ENCODE measurements around the gene CCDC59.
"Not testable (repeated sequence)": the region's sequence is repeated elsewhere in the genome, so short reads cannot be mapped to it uniquely, and the experiment has no call there.

CCDC59 gene

GRCh38 chr12:82361461-82361915 is 3.3 kb upstream of the CCDC59 start:
- H3K4me1 ChIP-seq (ENCODE audit: control insufficient read depth in 2 of 2, insufficient read depth in 2 of 2, low read length in 2 of 2) = peaks cover 9 to 18% of the 10 kb centered on the region in 2 donors

DNA sequence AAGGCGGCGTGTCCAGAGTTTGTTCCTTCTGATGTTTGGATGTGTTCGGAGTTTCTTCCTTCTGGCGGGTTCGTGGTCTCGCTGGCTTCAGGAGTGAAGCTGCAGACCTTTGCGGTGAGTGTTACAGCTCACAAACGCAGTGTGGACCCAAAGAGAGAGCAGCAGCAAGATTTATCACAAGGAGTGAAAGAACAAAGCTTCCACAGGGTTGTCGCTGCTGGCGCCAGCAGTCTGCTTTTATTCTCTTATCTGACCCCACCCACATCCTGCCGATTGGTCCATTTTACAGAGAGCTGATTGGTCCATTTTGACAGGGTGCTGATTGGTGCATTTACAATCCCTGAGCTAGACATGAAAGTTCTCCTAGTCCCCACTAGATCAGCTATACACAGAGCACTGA is 2.6 kb upstream of the CCDC59 start:
- H3K4me1 ChIP-seq (ENCODE audit: control insufficient read depth in 2 of 2, insufficient read depth in 2 of 2, low read length in 2 of 2) = peaks cover 15 to 18% of the 10 kb centered on the region in 2 donors
- not testable (repeated sequence) for H3K27ac ChIP-seq (ENCODE audit: low read depth in 2 of 2, low read length in 2 of 2); H3K27me3 ChIP-seq (ENCODE audit: control insufficient read depth in 2 of 2, insufficient read depth in 2 of 2, low read length in 2 of 2); H3K9ac ChIP-seq (ENCODE audit: low read depth in 1 of 2, low read length in 2 of 2); H3K9me3 ChIP-seq (ENCODE audit: control insufficient read depth in 2 of 2, low read length in 2 of 2); H3K36me3 ChIP-seq (ENCODE audit: control insufficient read depth in 2 of 2, insufficient read depth in 2 of 2, low read length in 2 of 2); H3K4me3 ChIP-seq (ENCODE audit: low read length in 2 of 2)

More at GRCh38 chr12:82361461-82361915, 3.3 kb upstream of the CCDC59 start:
- H3K9ac ChIP-seq (ENCODE audit: low read depth in 1 of 2, low read length in 2 of 2) = no peak overlapping the region
- H3K27me3 ChIP-seq (ENCODE audit: control insufficient read depth in 2 of 2, insufficient read depth in 2 of 2, low read length in 2 of 2) = no peaks in the 10 kb centered on the region
- H3K36me3 ChIP-seq (ENCODE audit: control insufficient read depth in 2 of 2, insufficient read depth in 2 of 2, low read length in 2 of 2) = peaks cover 0 to 3% of the 10 kb centered on the region in 2 donors
- H3K9me3 ChIP-seq (ENCODE audit: control insufficient read depth in 2 of 2, low read length in 2 of 2) = no peaks in the 10 kb centered on the region
- H3K27ac ChIP-seq (ENCODE audit: low read depth in 2 of 2, low read length in 2 of 2) = no peak overlapping the region
- H3K4me3 ChIP-seq (ENCODE audit: low read length in 2 of 2) = no peak overlapping the region

GRCh38 chr12:82359115-82359478 is 910 bp upstream of the CCDC59 start:
- no peaks in the 10 kb centered on the region for H3K27me3 ChIP-seq (ENCODE audit: control insufficient read depth in 2 of 2, insufficient read depth in 2 of 2, low read length in 2 of 2)
- no peaks in the 10 kb centered on the region for H3K9me3 ChIP-seq (ENCODE audit: control insufficient read depth in 2 of 2, low read length in 2 of 2)
- peak overlapping the region; percentile 100 for H3K4me3 ChIP-seq (ENCODE audit: low read length in 2 of 2)
- peaks cover 15 to 18% of the 10 kb centered on the region in 2 donors for H3K4me1 ChIP-seq (ENCODE audit: control insufficient read depth in 2 of 2, insufficient read depth in 2 of 2, low read length in 2 of 2)
- H3K9ac ChIP-seq (ENCODE audit: low read depth in 1 of 2, low read length in 2 of 2) = peak overlapping the region; percentile 64 to 98
- peaks cover 9 to 22% of the 10 kb centered on the region in 2 donors for H3K36me3 ChIP-seq (ENCODE audit: control insufficient read depth in 2 of 2, insufficient read depth in 2 of 2, low read length in 2 of 2)
- H3K27ac ChIP-seq (ENCODE audit: low read depth in 2 of 2, low read length in 2 of 2) = peak overlapping the region; percentile 99 to 100

- Histone ChIP-seq H3K27me3 (ENCODE audit: control insufficient read depth in 2 of 2, insufficient read depth in 2 of 2, low read length in 2 of 2) (no peaks in the 10 kb centered on the region), H3K4me3 (ENCODE audit: low read length in 2 of 2) (peak overlapping the region; percentile 100), H3K9me3 (ENCODE audit: control insufficient read depth in 2 of 2, low read length in 2 of 2) (no peaks in the 10 kb centered on the region), H3K36me3 (ENCODE audit: control insufficient read depth in 2 of 2, insufficient read depth in 2 of 2, low read length in 2 of 2) (peaks cover 19 to 34% of the 10 kb centered on the region in 2 donors), H3K4me1 (ENCODE audit: control insufficient read depth in 2 of 2, insufficient read depth in 2 of 2, low read length in 2 of 2) (peaks cover 15 to 18% of the 10 kb centered on the region in 2 donors), H3K27ac (ENCODE audit: low read depth in 2 of 2, low read length in 2 of 2) (peak overlapping the region; percentile 99 to 100), H3K9ac (ENCODE audit: low read depth in 1 of 2, low read length in 2 of 2) (peak overlapping the region; percentile 98 to 99)
These were observed 365 bp downstream of the CCDC59 start for GRCh38 chr12:82357845-82358199.

DNA sequence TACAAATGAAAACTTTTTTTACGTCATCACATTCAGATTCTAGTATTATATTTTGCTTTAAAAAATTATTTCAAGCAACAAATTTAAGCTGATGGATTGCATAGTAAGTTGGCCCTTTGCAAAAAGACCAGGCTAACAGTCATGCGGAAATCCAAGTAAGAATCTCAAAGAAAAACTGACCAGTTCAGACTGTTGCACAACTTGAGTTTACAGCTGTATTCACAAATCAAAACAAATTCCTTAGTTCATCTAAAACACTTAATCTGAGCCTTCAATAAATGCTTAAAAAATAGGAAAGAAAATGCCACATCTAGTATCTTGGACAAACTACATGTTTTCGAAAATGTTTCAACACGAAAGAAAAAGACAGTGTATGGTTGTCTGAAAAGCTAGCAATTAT is 847 bp downstream of the CCDC59 start:
- Histone ChIP-seq H3K9me3 (ENCODE audit: control insufficient read depth in 2 of 2, low read length in 2 of 2) (no peaks in the 10 kb centered on the region), H3K36me3 (ENCODE audit: control insufficient read depth in 2 of 2, insufficient read depth in 2 of 2, low read length in 2 of 2) (peaks cover 22 to 37% of the 10 kb centered on the region in 2 donors), H3K4me1 (ENCODE audit: control insufficient read depth in 2 of 2, insufficient read depth in 2 of 2, low read length in 2 of 2) (peaks cover 15 to 18% of the 10 kb centered on the region in 2 donors), H3K4me3 (ENCODE audit: low read length in 2 of 2) (peak overlapping the region; percentile 100), H3K27me3 (ENCODE audit: control insufficient read depth in 2 of 2, insufficient read depth in 2 of 2, low read length in 2 of 2) (no peaks in the 10 kb centered on the region), H3K9ac (ENCODE audit: low read depth in 1 of 2, low read length in 2 of 2) (peak overlapping the region; percentile 98 to 99), H3K27ac (ENCODE audit: low read depth in 2 of 2, low read length in 2 of 2) (no peak overlapping the region)

DNA sequence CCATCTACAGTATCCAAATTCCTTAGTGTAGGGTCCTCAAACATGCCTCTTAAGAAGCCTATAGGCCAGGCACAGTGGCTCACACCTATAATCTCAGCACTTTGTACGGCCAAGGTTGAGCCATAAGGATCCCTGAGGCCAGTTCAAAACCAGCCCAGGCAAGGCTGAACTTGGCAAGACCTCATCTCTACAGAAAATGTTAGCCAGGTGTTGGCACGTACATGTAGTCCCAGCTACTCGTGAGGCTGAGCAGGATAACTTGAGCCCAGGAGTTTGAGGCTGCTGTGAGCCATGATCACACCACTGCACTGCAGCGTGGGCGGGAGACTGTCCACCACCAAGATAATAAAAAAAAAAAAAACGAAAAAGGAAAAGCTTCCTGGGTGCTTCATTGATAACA is 6.8 kb downstream of the CCDC59 start:
- H3K9me3 ChIP-seq (ENCODE audit: control insufficient read depth in 2 of 2, low read length in 2 of 2) = no peaks in the 10 kb centered on the region
- H3K27me3 ChIP-seq (ENCODE audit: control insufficient read depth in 2 of 2, insufficient read depth in 2 of 2, low read length in 2 of 2) = no peaks in the 10 kb centered on the region
- H3K4me1 ChIP-seq (ENCODE audit: control insufficient read depth in 2 of 2, insufficient read depth in 2 of 2, low read length in 2 of 2) = peaks cover 0 to 5% of the 10 kb centered on the region in 2 donors
- H3K9ac ChIP-seq (ENCODE audit: low read depth in 1 of 2, low read length in 2 of 2) = no peak overlapping the region
- H3K36me3 ChIP-seq (ENCODE audit: control insufficient read depth in 2 of 2, insufficient read depth in 2 of 2, low read length in 2 of 2) = peaks cover 32 to 48% of the 10 kb centered on the region in 2 donors
- no peak overlapping the region for H3K27ac ChIP-seq (ENCODE audit: low read depth in 2 of 2, low read length in 2 of 2)
- no peak overlapping the region for H3K4me3 ChIP-seq (ENCODE audit: low read length in 2 of 2)

GRCh38 chr12:82350161-82350560 is 8.0 kb downstream of the CCDC59 start:
- H3K9ac ChIP-seq (ENCODE audit: low read depth in 1 of 2, low read length in 2 of 2) = no peak overlapping the region
- no peaks in the 10 kb centered on the region for H3K27me3 ChIP-seq (ENCODE audit: control insufficient read depth in 2 of 2, insufficient read depth in 2 of 2, low read length in 2 of 2)
- H3K27ac ChIP-seq (ENCODE audit: low read depth in 2 of 2, low read length in 2 of 2) = no peak overlapping the region
- no peak overlapping the region for H3K4me3 ChIP-seq (ENCODE audit: low read length in 2 of 2)
- no peaks in the 10 kb centered on the region for H3K4me1 ChIP-seq (ENCODE audit: control insufficient read depth in 2 of 2, insufficient read depth in 2 of 2, low read length in 2 of 2)
- peaks cover 29 to 36% of the 10 kb centered on the region in 2 donors for H3K36me3 ChIP-seq (ENCODE audit: control insufficient read depth in 2 of 2, insufficient read depth in 2 of 2, low read length in 2 of 2)
- no peaks in the 10 kb centered on the region for H3K9me3 ChIP-seq (ENCODE audit: control insufficient read depth in 2 of 2, low read length in 2 of 2)

GRCh38 chr12:82329508-82329907 is 28.7 kb downstream of the CCDC59 start:
- H3K9me3 ChIP-seq (ENCODE audit: control insufficient read depth in 2 of 2, low read length in 2 of 2) = no peaks in the 10 kb centered on the region
- H3K4me3 ChIP-seq (ENCODE audit: low read length in 2 of 2) = no peak overlapping the region
- H3K27me3 ChIP-seq (ENCODE audit: control insufficient read depth in 2 of 2, insufficient read depth in 2 of 2, low read length in 2 of 2) = no peaks in the 10 kb centered on the region
- peaks cover 4% of the 10 kb centered on the region in 2 donors for H3K4me1 ChIP-seq (ENCODE audit: control insufficient read depth in 2 of 2, insufficient read depth in 2 of 2, low read length in 2 of 2)
- no peaks in the 10 kb centered on the region for H3K36me3 ChIP-seq (ENCODE audit: control insufficient read depth in 2 of 2, insufficient read depth in 2 of 2, low read length in 2 of 2)
- no peak overlapping the region for H3K9ac ChIP-seq (ENCODE audit: low read depth in 1 of 2, low read length in 2 of 2)
- H3K27ac ChIP-seq (ENCODE audit: low read depth in 2 of 2, low read length in 2 of 2) = no peak overlapping the region

- Histone ChIP-seq H3K4me1 (ENCODE audit: control insufficient read depth in 2 of 2, insufficient read depth in 2 of 2, low read length in 2 of 2) (peaks cover 4% of the 10 kb centered on the region in 2 donors), H3K36me3 (ENCODE audit: control insufficient read depth in 2 of 2, insufficient read depth in 2 of 2, low read length in 2 of 2) (no peaks in the 10 kb centered on the region), H3K9ac (ENCODE audit: low read depth in 1 of 2, low read length in 2 of 2) (no peak overlapping the region), H3K4me3 (ENCODE audit: low read length in 2 of 2) (no peak overlapping the region), H3K27ac (ENCODE audit: low read depth in 2 of 2, low read length in 2 of 2) (no peak overlapping the region), H3K27me3 (ENCODE audit: control insufficient read depth in 2 of 2, insufficient read depth in 2 of 2, low read length in 2 of 2) (no peaks in the 10 kb centered on the region), H3K9me3 (ENCODE audit: control insufficient read depth in 2 of 2, low read length in 2 of 2) (no peaks in the 10 kb centered on the region)
These were observed 30.3 kb downstream of the CCDC59 start for GRCh38 chr12:82327861-82328260.

DNA sequence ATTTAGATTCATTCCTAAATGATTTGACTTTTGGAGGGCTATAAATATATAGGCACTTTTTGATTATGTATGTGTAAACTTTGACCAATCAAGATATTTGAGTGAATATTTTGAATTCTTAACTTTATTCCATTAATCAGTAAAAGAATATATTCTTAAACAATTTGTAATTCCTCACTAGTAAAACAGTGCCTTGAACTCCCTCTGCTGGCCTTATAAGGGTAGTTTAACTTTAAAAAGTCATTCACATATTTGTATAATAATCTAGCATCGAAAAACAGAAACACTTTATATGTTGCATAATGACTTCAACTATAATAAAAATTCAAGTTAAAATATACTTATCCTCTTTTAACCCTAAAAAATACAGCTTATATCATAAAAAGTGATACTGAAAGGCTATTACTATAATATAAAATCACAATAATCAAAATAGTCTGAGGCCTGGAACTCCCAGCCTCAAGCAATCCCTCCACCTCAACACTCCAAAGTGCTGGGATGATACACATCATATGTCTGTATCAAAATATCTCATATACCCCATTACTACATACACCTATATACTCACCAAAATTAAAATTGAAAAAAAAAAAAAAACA is 31.2 kb downstream of the CCDC59 start:
- Histone ChIP-seq H3K9me3 (ENCODE audit: control insufficient read depth in 2 of 2, low read length in 2 of 2) (no peaks in the 10 kb centered on the region), H3K27me3 (ENCODE audit: control insufficient read depth in 2 of 2, insufficient read depth in 2 of 2, low read length in 2 of 2) (no peaks in the 10 kb centered on the region), H3K9ac (ENCODE audit: low read depth in 1 of 2, low read length in 2 of 2) (no peak overlapping the region), H3K36me3 (ENCODE audit: control insufficient read depth in 2 of 2, insufficient read depth in 2 of 2, low read length in 2 of 2) (no peaks in the 10 kb centered on the region), H3K4me1 (ENCODE audit: control insufficient read depth in 2 of 2, insufficient read depth in 2 of 2, low read length in 2 of 2) (peaks cover 4% of the 10 kb centered on the region in 2 donors), H3K4me3 (ENCODE audit: low read length in 2 of 2) (no peak overlapping the region), H3K27ac (ENCODE audit: low read depth in 2 of 2, low read length in 2 of 2) (no peak overlapping the region)
